A204.1 (cell line): Measurements from ENCODE around the gene L3MBTL4.

Source experiments
- FAIRE-seq: peaks from 2 replicates; lab custom pipeline; 2012; peaks lifted over from hg19 to GRCh38; lab: Jason Lieb, UNC

Gene L3MBTL4

DNA sequence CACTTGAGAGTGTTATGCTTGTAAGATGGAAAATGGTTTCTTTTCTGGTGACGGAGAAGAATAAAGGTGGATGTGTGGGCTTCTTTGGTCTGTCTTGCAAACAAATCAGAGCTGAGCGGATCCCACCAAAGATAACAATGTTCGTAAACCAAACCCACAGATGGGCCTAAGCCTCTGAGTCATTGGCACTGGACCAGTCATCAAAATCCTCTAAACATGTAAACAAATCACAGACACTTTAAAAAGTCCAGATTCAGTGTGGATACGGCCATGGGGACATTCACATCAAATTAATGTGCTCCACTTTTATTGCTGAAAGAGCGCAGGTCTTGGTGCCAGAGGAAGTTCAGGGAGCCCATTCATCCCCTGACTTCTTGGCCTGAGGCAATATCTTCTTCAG, 458.9 kb downstream of the L3MBTL4 start:
- FAIRE-seq = no peak

DNA sequence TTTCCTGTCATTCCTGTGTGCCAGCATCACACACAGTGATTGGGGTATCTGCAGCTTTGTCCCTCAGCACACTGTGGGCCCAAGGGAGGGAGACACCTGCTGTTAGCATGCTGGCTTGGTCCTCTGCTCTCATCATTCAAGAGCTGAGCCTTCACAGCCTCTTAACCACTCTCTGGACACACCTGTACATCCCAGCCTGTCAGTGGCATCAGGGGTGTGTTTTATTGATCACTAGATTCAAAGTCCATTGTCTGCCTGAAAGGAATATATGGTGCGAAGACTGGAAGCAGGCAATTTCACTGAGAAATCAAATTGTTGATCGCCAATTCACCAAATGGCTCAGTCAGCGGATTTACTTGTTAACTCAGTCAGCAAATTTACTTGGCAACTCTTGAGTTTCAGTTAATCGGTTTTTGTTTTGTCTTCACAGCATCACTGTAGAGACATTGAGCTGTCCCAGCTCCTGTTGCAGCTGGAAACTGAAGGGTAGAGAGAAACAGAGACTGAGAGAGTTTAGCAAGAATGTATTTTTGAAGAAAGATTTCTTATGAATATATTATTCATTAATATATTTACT, 463.1 kb downstream of the L3MBTL4 start:
- no peak for FAIRE-seq

- FAIRE-seq = no peak
Measured at GRCh38 chr18:5948781-5949180, 465.9 kb downstream of the L3MBTL4 start.

DNA sequence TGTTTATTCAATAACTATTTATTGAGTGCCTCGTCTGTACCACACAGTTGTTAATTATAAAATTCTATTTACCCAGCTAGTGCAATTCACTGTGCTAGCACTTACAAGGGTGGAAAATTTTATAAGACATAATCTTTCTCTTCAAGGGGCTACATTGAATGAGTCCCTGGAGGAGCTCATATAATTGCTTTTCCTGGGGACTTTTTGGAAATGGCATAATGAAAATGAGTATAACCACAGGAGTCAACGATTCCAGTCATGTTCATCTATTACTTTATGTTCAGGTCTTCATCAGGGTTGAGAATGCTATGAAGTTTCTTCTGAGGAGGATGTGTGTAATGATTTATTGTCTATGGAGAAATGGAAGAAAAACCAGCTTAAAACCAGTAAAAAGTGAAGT, 466.5 kb downstream of the L3MBTL4 start:
- FAIRE-seq = no peak

DNA sequence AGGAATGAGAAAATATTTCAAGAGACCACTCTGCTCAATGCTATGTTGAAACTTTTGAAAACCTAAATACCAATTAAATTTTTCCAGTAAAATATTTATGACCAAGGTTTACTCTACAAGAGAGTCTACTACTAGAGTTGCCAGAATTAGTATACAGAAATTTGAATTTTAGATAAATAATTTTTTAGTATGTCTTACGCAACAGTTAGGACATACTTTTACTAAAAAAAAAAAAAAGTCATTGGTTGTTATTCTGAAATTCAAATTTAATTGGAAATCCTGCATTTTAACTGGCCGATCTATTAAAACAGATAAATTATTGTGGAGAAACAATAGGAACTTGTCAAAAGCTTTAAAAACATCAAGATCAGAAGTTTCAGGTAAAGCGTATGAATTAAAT, 470.3 kb downstream of the L3MBTL4 start:
- no peak for FAIRE-seq

GRCh38 chr18:5943514-5943913, 471.2 kb downstream of the L3MBTL4 start:
- no peak for FAIRE-seq

GRCh38 chr18:5942591-5942990, 472.1 kb downstream of the L3MBTL4 start:
- FAIRE-seq = no peak

GRCh38 chr18:5941890-5942289, 472.8 kb downstream of the L3MBTL4 start:
- no peak for FAIRE-seq

GRCh38 chr18:5939801-5940667, 474.7 kb downstream of the L3MBTL4 start:
- no peak for FAIRE-seq

DNA sequence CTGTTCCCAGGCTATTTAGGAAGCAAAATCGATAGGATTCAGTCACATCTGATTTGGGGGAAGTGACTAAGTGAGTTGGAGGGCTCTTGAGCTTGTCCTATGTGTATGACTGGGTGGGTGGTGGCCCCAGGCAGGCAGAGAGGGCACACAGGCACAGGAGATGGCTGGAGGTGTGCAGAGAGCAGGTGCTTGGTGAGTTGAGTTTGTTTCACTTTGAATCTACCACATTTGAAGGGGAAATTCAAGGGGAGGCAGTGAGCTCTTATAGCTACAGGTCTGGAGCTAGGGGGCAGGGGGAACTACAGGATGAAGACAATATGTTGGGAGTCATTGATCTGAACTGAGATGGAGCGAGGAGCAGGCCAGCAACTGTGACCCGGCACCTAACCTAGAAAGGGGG, 476.9 kb downstream of the L3MBTL4 start:
- no peak for FAIRE-seq

DNA sequence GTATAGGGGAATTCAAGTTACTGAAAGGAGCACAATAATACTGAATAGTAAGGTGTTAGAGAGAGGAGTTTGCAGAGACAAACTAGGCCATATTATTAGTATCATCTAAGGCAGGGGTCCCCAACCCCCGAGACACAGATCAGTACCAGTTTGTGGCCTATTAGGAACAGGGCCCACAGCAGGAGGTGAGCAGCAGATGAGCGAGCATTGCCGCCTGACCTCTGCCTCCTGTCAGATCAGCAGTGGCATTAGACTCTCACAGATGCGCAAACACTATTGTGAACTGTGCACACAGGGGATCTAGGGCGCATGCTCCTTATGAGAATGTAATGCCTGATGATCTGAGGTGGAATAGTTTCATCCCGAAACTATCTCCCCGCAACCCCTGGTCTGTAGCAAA, 477.6 kb downstream of the L3MBTL4 start:
- FAIRE-seq = no peak

DNA sequence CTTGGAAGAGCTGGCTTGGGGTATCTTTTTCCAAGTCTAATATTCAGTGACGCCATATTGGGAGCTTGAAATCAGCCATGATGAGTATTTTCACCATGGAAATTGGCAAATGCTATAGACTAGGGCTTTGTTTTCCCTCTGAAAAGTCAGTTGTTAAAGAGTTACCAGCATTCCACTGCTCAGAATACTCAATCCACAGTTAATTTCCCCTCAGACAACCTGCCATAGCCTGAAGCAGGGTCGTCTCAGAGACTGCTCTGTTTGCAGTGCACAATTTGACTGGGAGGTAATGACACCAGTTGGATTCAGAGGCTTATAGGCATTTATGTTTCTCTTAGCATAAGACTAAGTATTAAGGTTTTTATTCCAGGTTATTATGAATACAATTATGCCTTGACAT, 483.9 kb downstream of the L3MBTL4 start:
- FAIRE-seq = no peak

- FAIRE-seq = no peak
Measured at GRCh38 chr18:5918205-5918858, 496.4 kb downstream of the L3MBTL4 start.

- no peak for FAIRE-seq
Measured at GRCh38 chr18:5914951-5915350, 499.8 kb downstream of the L3MBTL4 start.

GRCh38 chr18:5914016-5914415, 500.7 kb downstream of the L3MBTL4 start:
- FAIRE-seq = no peak

DNA sequence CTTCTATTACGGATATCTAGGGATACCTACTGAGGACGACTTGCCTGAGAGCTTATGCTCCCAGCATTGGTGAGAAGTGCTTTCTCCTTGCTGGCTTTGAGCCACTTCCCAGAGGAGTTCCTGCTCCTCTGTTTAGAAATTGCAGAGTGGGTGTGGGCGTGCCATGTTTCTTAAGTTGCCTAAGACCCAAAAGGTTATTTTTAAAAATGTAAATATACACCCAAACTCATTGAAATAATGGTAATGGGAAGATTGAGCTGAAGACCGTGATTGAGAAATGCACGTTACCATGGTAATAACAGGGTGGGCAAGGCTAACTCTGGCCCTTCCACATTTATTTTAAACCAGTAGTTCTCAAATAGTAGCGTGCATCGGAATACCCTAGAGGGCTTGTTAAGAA, 502.1 kb downstream of the L3MBTL4 start:
- FAIRE-seq = no peak

DNA sequence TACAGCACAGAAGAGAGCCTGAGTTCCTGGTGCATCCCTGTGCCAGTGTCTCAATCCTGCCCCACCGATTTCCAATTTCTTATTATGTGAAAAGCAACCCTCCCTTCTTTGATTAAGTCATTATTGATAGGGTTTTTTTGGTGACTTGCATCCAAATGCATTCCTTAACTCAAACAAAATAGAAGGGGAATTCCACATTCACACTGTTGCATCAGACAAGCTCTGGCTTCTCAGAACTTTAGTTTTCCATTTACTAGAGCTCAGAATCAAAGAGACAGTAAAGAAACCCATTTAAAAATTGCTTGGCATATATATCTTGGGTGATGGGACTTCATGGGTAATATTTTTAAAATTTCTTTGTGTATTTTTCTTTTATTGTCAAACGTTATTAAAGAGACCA, 505.6 kb downstream of the L3MBTL4 start:
- FAIRE-seq = no peak
